ENCODE measurements around the gene DMGDH. TPM values are rescaled to one million over a fixed set of nuclear protein-coding genes. Genes with fewer than 3 reads are reported as not detected.

The DMGDH gene
- total RNA-seq, 1 donor from 2014 or later, result 1.1 TPM

GRCh38 chr5:79053321-79053720 is 16.2 kb downstream of the DMGDH start:
- no peaks in the 10 kb centered on the region for H3K4me1 Mint-ChIP-seq (ENCODE audit: unreplicated experiment)
- H3K9me3 Mint-ChIP-seq (ENCODE audit: unreplicated experiment), result no peaks in the 10 kb centered on the region
- H3K27ac Mint-ChIP-seq (ENCODE audit: unreplicated experiment), result no peak overlapping the region
- no peak overlapping the region for H3K4me3 Mint-ChIP-seq (ENCODE audit: unreplicated experiment)
- no peak for TF ChIP-seq CTCF (IDR thresholded peaks at IDR 0.05)
- H3K36me3 Mint-ChIP-seq (ENCODE audit: unreplicated experiment), result no peaks in the 10 kb centered on the region
- no peak for DNase-seq (ENCODE audit: extremely low spot score, unreplicated experiment)
- peaks cover 39% of the 10 kb centered on the region for H3K27me3 Mint-ChIP-seq (ENCODE audit: unreplicated experiment)

- no peak for DNase-seq (ENCODE audit: extremely low spot score, unreplicated experiment)
- no peak overlapping the region for H3K4me3 Mint-ChIP-seq (ENCODE audit: unreplicated experiment)
- H3K27me3 Mint-ChIP-seq (ENCODE audit: unreplicated experiment), result peaks cover 42% of the 10 kb centered on the region
- TF ChIP-seq CTCF (IDR thresholded peaks at IDR 0.05), result no peak
- no peaks in the 10 kb centered on the region for H3K9me3 Mint-ChIP-seq (ENCODE audit: unreplicated experiment)
- H3K4me1 Mint-ChIP-seq (ENCODE audit: unreplicated experiment), result no peaks in the 10 kb centered on the region
- no peak overlapping the region for H3K27ac Mint-ChIP-seq (ENCODE audit: unreplicated experiment)
- no peaks in the 10 kb centered on the region for H3K36me3 Mint-ChIP-seq (ENCODE audit: unreplicated experiment)
These were observed 19.0 kb downstream of the DMGDH start for GRCh38 chr5:79050498-79050897.

- no peak for DNase-seq (ENCODE audit: extremely low spot score, unreplicated experiment)
- Mint-ChIP-seq H3K36me3 (ENCODE audit: unreplicated experiment) (no peaks in the 10 kb centered on the region), H3K4me3 (ENCODE audit: unreplicated experiment) (no peak overlapping the region), H3K27me3 (ENCODE audit: unreplicated experiment) (peaks cover 39% of the 10 kb centered on the region), H3K9me3 (ENCODE audit: unreplicated experiment) (no peaks in the 10 kb centered on the region), H3K27ac (ENCODE audit: unreplicated experiment) (no peak overlapping the region), H3K4me1 (ENCODE audit: unreplicated experiment) (no peaks in the 10 kb centered on the region)
- TF ChIP-seq CTCF (IDR thresholded peaks at IDR 0.05), result no peak
These were observed 21.0 kb downstream of the DMGDH start for GRCh38 chr5:79048437-79048836.

- H3K27ac Mint-ChIP-seq (ENCODE audit: unreplicated experiment), result no peak overlapping the region
- no peaks in the 10 kb centered on the region for H3K4me1 Mint-ChIP-seq (ENCODE audit: unreplicated experiment)
- no peak for DNase-seq (ENCODE audit: extremely low spot score, unreplicated experiment)
- peaks cover 39% of the 10 kb centered on the region for H3K27me3 Mint-ChIP-seq (ENCODE audit: unreplicated experiment)
- no peaks in the 10 kb centered on the region for H3K36me3 Mint-ChIP-seq (ENCODE audit: unreplicated experiment)
- H3K9me3 Mint-ChIP-seq (ENCODE audit: unreplicated experiment), result no peaks in the 10 kb centered on the region
- no peak overlapping the region for H3K4me3 Mint-ChIP-seq (ENCODE audit: unreplicated experiment)
- no peak for TF ChIP-seq CTCF (IDR thresholded peaks at IDR 0.05)
These were observed 22.3 kb downstream of the DMGDH start for GRCh38 chr5:79047199-79047598.

GRCh38 chr5:79042188-79042587 is 27.3 kb downstream of the DMGDH start:
- Mint-ChIP-seq H3K9me3 (ENCODE audit: unreplicated experiment) (no peaks in the 10 kb centered on the region), H3K4me3 (ENCODE audit: unreplicated experiment) (no peak overlapping the region), H3K4me1 (ENCODE audit: unreplicated experiment) (no peaks in the 10 kb centered on the region), H3K27me3 (ENCODE audit: unreplicated experiment) (peaks cover 26% of the 10 kb centered on the region), H3K27ac (ENCODE audit: unreplicated experiment) (no peak overlapping the region), H3K36me3 (ENCODE audit: unreplicated experiment) (no peaks in the 10 kb centered on the region)
- TF ChIP-seq CTCF (IDR thresholded peaks at IDR 0.05), result no peak
- DNase-seq (ENCODE audit: extremely low spot score, unreplicated experiment), result no peak

Data from osteocyte (in vitro differentiated cells).